Adrenal gland (tissue), 12 donors: ENCODE measurements around the gene SYNPO2L. TPM values are rescaled to one million over a fixed set of nuclear protein-coding genes. Genes with fewer than 3 reads are reported as not detected.
"Not testable (repeated sequence)": the region's sequence is repeated elsewhere in the genome, so short reads cannot be mapped to it uniquely, and the experiment has no call there.

ENCODE experiments used
- DNase-seq, 7 donors: peaks; one replicate each; pipeline ENCODE4 v3.0.0-alpha.2; 2019 to 2020
- H3K27ac ChIP-seq, 5 donors: fragments of 200-600 bp; sonication (generic) in 4 of 5; 1 replicate in 3 of 5; 2 replicates in 2 of 5; pipeline versions ENCODE4 v1.5.1 to v1.8.0; 2016 to 2020; ENCODE audit warnings: mild to moderate bottlenecking in 1 of 5
- H3K27me3 ChIP-seq: fragments of 200-600 bp; 2 replicates; pipeline ENCODE4 v1.8.0; 2021
- H3K36me3 ChIP-seq, 2 donors: fragments of 200-600 bp; replicated peaks in 1 of 2; 1 replicate in 1 of 2; 2 replicates in 1 of 2; pipeline versions ENCODE4 v1.5.1 to v1.8.0; 2018 to 2022
- H3K4me1 ChIP-seq, 2 donors: fragments of 200-600 bp; replicated peaks in 1 of 2; 1 replicate in 1 of 2; 2 replicates in 1 of 2; pipeline versions ENCODE4 v1.5.1 to v1.8.0; 2018 to 2021
- H3K4me3 ChIP-seq, 4 donors: fragments of 200-600 bp; sonication (generic) in 3 of 4; one replicate each; pipeline ENCODE4 v1.5.1; 2016 to 2018
- H3K9me3 ChIP-seq, 3 donors: fragments of 200-600 bp; sonication (generic) in 1 of 3; replicated peaks in 1 of 3; 1 replicate in 2 of 3; 2 replicates in 1 of 3; pipeline versions ENCODE4 v1.5.1 to v1.8.0; 2016 to 2021
- CTCF ChIP-seq, 6 experiments: fragments of 450-650 bp in 4 of 6; fragments of 200-600 bp in 2 of 6; sonication (generic) in 1 of 6; IDR thresholded peaks; 1 replicate in 5 of 6; 2 replicates in 1 of 6; pipeline versions ENCODE4 v1.5.1 to v1.8.0; 2016 to 2021; ENCODE audit warnings: antibody characterized with exemption in 6 of 6, mild to moderate bottlenecking in 2 of 6, moderate library complexity in 1 of 6
- POLR2A ChIP-seq, 2 donors: fragments of 450-650 bp; IDR thresholded peaks; one replicate each; pipeline ENCODE4 v1.6.1; 2017; ENCODE audit warnings: antibody characterized with exemption in 2 of 2, mild to moderate bottlenecking in 2 of 2, moderate library complexity in 1 of 2
- WGBS, 4 donors: extraction: QIAGEN DNeasy Blood & Tissue Kit in 2 of 4; methylation state at CpG; one replicate each; pipeline versions ENCODE4 v1.1.5 to v1.1.7; 2013 to 2017; 5-methylcytosine and 5-hydroxymethylcytosine counted together
- intact Hi-C, 2 donors: fragments of 100-400 bp; cut with DNase I; formaldehyde crosslinking; loops; one replicate each; pipeline versions ENCODE4 v1.14.1 to v1.15.0; 2022 to 2023
- polyA plus RNA-seq, 3 donors: library from polyadenylated mRNA; stranded (reverse); fragments of 200-250 nt in 2 of 3; fragments of 350-450 nt in 1 of 3; fragmentation: Illumina TruSeq in 1 of 3; extraction: RNeasy Lipid Tissue Mini Kit (QIAGEN cat#74804) in 1 of 3; gene quantifications; one replicate each; pipeline ENCODE4 v1.2.3, GENCODE V29; 2013 to 2014
- total RNA-seq, 9 donors: library from RNA; depleted of rRNA in 4 of 9; stranded (reverse); fragments of >200 nt in 4 of 9; fragments of 120-200 nt in 1 of 9; fragmentation: NEBNext Ultra II Directional in 1 of 9; extraction: Animal tissue kit (Norgen Biotek cat#: 25700) in 1 of 9; gene quantifications; one replicate each; pipeline versions ENCODE4 v1.1.0 to v1.2.4, GENCODE V29; 2013 to 2023
- donor health status: healthy with polysubstance abuse.
- donor health status: Bipolar disorder and iron deficiency.
- donor health status: DM: yes; HTN: yes; CAD: no.
- donor health status: DM: no; HTN: no; CAD: no.
- donor health status: DM: no; HTN: no; CAD: no.
- donor health status: DM: yes; HTN: yes; CAD: no.

SYNPO2L gene
- total and polyA plus RNA-seq, 12 donors, result 0.06 to 4.3 (median 0.41) TPM; not detected in 2

- H3K27me3 ChIP-seq, intact Hi-C loops, H3K4me1 ChIP-seq, DNase-seq, H3K9me3 ChIP-seq, H3K4me3 ChIP-seq, H3K27ac ChIP-seq, H3K36me3 ChIP-seq: not testable (repeated sequence)
- 80 to 90% (median 86%) methylated on average over 3 to 4 of the region's 4 CpGs for WGBS, 4 donors
These were observed 12.5 kb upstream of the SYNPO2L start for GRCh38 chr10:73668378-73668777.

GRCh38 chr10:73666153-73666809 lies 10.5 kb upstream of the SYNPO2L start:
- intact Hi-C loops, H3K9me3 ChIP-seq, H3K4me3 ChIP-seq, H3K27me3 ChIP-seq, H3K4me1 ChIP-seq, H3K36me3 ChIP-seq: not testable (repeated sequence)
- peak in 6 of 7 donors; percentile 44 to 63 (median 58) for DNase-seq
- WGBS, 4 donors, result 16 to 38% (median 30%) methylated on average over 4 of the region's 5 CpGs
- TF ChIP-seq POLR2A (IDR thresholded peaks at IDR 0.05), result peak in 1 of 2 donors; percentile 22
- peak overlapping the region; percentile 46 to 86 (median 75) for H3K27ac ChIP-seq

GRCh38 chr10:73665581-73665980 lies 9.8 kb upstream of the SYNPO2L start:
- DNase-seq, result peak in 1 of 7 donors; percentile 49
- H3K36me3 ChIP-seq, H3K4me3 ChIP-seq, intact Hi-C loops, H3K9me3 ChIP-seq, H3K27me3 ChIP-seq: not testable (repeated sequence)
- H3K4me1 ChIP-seq, result peaks cover 4 to 10% of the 10 kb centered on the region in 2 donors
- WGBS, 4 donors, result 80 to 91% (median 86%) methylated on average over 1 to 3 of the region's 3 CpGs
- peak overlapping the region in 3 of 5 donors; percentile 62 to 83 (median 77) for H3K27ac ChIP-seq

GRCh38 chr10:73664156-73665040 lies 8.6 kb upstream of the SYNPO2L start:
- DNase-seq, result peak; percentile 35 to 76 (median 66)
- H3K9me3 ChIP-seq, H3K27me3 ChIP-seq, H3K4me3 ChIP-seq, intact Hi-C loops, H3K36me3 ChIP-seq: not testable (repeated sequence)
- H3K27ac ChIP-seq, result peak overlapping the region in 1 of 5 donors; percentile 48
- WGBS, 4 donors, result 27 to 83% (median 79%) methylated on average over 3 to 13 of the region's 13 CpGs
- H3K4me1 ChIP-seq, result peaks cover 4 to 10% of the 10 kb centered on the region in 2 donors

GRCh38 chr10:73663621-73664020 lies 7.8 kb upstream of the SYNPO2L start:
- H3K4me1 ChIP-seq, result peaks cover 4 to 10% of the 10 kb centered on the region in 2 donors
- H3K27ac ChIP-seq, result peak overlapping the region in 1 of 5 donors; percentile 40
- H3K36me3 ChIP-seq, intact Hi-C loops, H3K4me3 ChIP-seq, H3K9me3 ChIP-seq, H3K27me3 ChIP-seq: not testable (repeated sequence)
- WGBS, 4 donors, result 80 to 100% (median 89%) methylated on average over 1 to 10 of the region's 10 CpGs
- peak in 2 of 7 donors; percentile 23 to 49 for DNase-seq

- 84 to 98% (median 87%) methylated on average over 7 of the region's 7 CpGs for WGBS, 4 donors
- intact Hi-C loops, result not testable (repeated sequence)
- peaks cover 4 to 10% of the 10 kb centered on the region in 2 donors for H3K4me1 ChIP-seq
These were observed 6.9 kb upstream of the SYNPO2L start for GRCh38 chr10:73662705-73663104.

GRCh38 chr10:73655257-73655989 lies 406 bp downstream of the SYNPO2L start:
- peak in 1 of 7 donors; percentile 28 for DNase-seq
- 73 to 85% (median 82%) methylated on average over 9 to 12 of the region's 12 CpGs for WGBS, 4 donors
- H3K4me3 ChIP-seq, result no peak overlapping the region
- H3K9me3 ChIP-seq, result no peaks in the 10 kb centered on the region
- H3K36me3 ChIP-seq, result no peaks in the 10 kb centered on the region
- H3K4me1 ChIP-seq, result no peaks in the 10 kb centered on the region
- intact Hi-C loops, result no loop called here
- H3K27me3 ChIP-seq, result no peaks in the 10 kb centered on the region
- TF ChIP-seq POLR2A (IDR thresholded peaks at IDR 0.05) (no peak), CTCF (IDR thresholded peaks at IDR 0.05) (no peak)
- peak overlapping the region in 1 of 5 donors; percentile 6 for H3K27ac ChIP-seq

More at GRCh38 chr10:73662705-73663104, 6.9 kb upstream of the SYNPO2L start:
- not testable (repeated sequence) for H3K9me3 ChIP-seq, H3K4me3 ChIP-seq, H3K27me3 ChIP-seq, H3K27ac ChIP-seq, H3K36me3 ChIP-seq
- DNase-seq, result peak in 2 of 7 donors; percentile 10 to 39
